SK-N-SH (cell line): ENCODE data around the gene SPEF2. TPM values are rescaled to one million over a fixed set of nuclear protein-coding genes. Genes with fewer than 3 reads are reported as not detected.
"Not testable (repeated sequence)": the region's sequence is repeated elsewhere in the genome, so short reads cannot be mapped to it uniquely, and the experiment has no call there.

Source experiments
- CTCF ChIA-PET: fragments of 300-600, 350-600 bp; formaldehyde crosslinking; extraction: SDS; loops from one replicate; lab custom pipeline; 2021; lab: Yijun Ruan, JAX
- POLR2A ChIA-PET: fragments of 350-600 bp; sonication (Branson Sonifier 250); formaldehyde crosslinking; extraction: SDS; loops from one replicate; lab custom pipeline; 2020; ENCODE audit warnings: antibody characterized with exemption, inconsistent platforms; lab: Yijun Ruan, JAX
- DNase-seq: peaks from one replicate; pipeline ENCODE4 v3.0.0; 2012
- H2AFZ ChIP-seq: fragments of 200-600 bp; sonication (generic); 2 replicates; pipeline ENCODE4 v1.8.1; 2016; ENCODE audit warnings: antibody characterized with exemption, mild to moderate bottlenecking, low read depth
- H3F3A ChIP-seq: fragments of 200-600 bp; sonication (generic); replicated peaks from 2 replicates; pipeline ENCODE3; 2016; ENCODE audit warnings: antibody characterized with exemption, mild to moderate bottlenecking; ENCODE audit not compliant: insufficient read depth
- H3K27ac ChIP-seq, 2 experiments: fragments of 200-500 bp in 1 of 2; fragments of 200-600 bp in 1 of 2; sonication (Bioruptor generic) in 1 of 2; sonication (generic), shearing (Covaris generic) in 1 of 2; 2 replicates each; pipeline versions ENCODE4 v1.5.1 to v1.6.1; 2014 to 2016; ENCODE audit warnings: low read depth in 2 of 2, inconsistent platforms in 1 of 2, low read length in 1 of 2, mild to moderate bottlenecking in 1 of 2, mixed read lengths in 1 of 2
- H3K27me3 ChIP-seq: fragments of 200-600 bp; sonication (generic), shearing (Covaris generic); 2 replicates; pipeline ENCODE4 v1.6.1; 2016; ENCODE audit warnings: mixed run types; ENCODE audit not compliant: insufficient read depth
- H3K36me3 ChIP-seq, 2 experiments: fragments of 200-500 bp in 1 of 2; fragments of 200-600 bp in 1 of 2; sonication (Bioruptor generic) in 1 of 2; sonication (generic) in 1 of 2; replicated peaks in 1 of 2; 2 replicates each; pipeline versions ENCODE3 to v1.5.1; 2014 to 2016; ENCODE audit warnings: low read length in 1 of 2, mild to moderate bottlenecking in 1 of 2; ENCODE audit not compliant: insufficient read depth in 2 of 2, control insufficient read depth in 1 of 2
- H3K4me1 ChIP-seq, 2 experiments: fragments of 200-500 bp in 1 of 2; fragments of 200-600 bp in 1 of 2; sonication (Bioruptor generic) in 1 of 2; sonication (generic), shearing (Covaris generic) in 1 of 2; 2 replicates each; pipeline versions ENCODE4 v1.5.1 to v1.6.1; 2014 to 2016; ENCODE audit warnings: low read depth in 1 of 2, low read length in 1 of 2, mixed run types in 1 of 2; ENCODE audit not compliant: insufficient read depth in 2 of 2, control insufficient read depth in 1 of 2
- H3K4me2 ChIP-seq: fragments of 200-600 bp; sonication (generic), shearing (Covaris generic); 2 replicates; pipeline ENCODE4 v1.6.1; 2017; ENCODE audit warnings: mixed run types
- H3K4me3 ChIP-seq, 2 experiments: fragments of 200-500 bp in 1 of 2; fragments of 200-600 bp in 1 of 2; sonication (Bioruptor generic) in 1 of 2; sonication (generic), shearing (Covaris generic) in 1 of 2; 2 replicates each; pipeline versions ENCODE4 v1.5.1 to v1.8.1; 2014 to 2016; ENCODE audit warnings: low read depth in 2 of 2, inconsistent platforms in 1 of 2, low read length in 1 of 2, mild to moderate bottlenecking in 1 of 2, mixed read lengths in 1 of 2, moderate library complexity in 1 of 2
- H3K79me2 ChIP-seq: fragments of 200-600 bp; sonication (generic); 2 replicates; pipeline ENCODE4 v1.8.1; 2017; ENCODE audit warnings: mild to moderate bottlenecking; ENCODE audit not compliant: insufficient read depth
- H3K9ac ChIP-seq: fragments of 200-600 bp; sonication (generic); 2 replicates; pipeline ENCODE4 v1.6.1; 2017; ENCODE audit warnings: mixed run types
- H3K9me2 ChIP-seq: fragments of 200-600 bp; sonication (generic); 2 replicates; pipeline ENCODE4 v1.6.1; 2017; ENCODE audit warnings: mixed run types
- H3K9me3 ChIP-seq: fragments of 200-600 bp; sonication (generic); 2 replicates; pipeline ENCODE4 v1.6.1; 2017; ENCODE audit warnings: mixed run types, mild to moderate bottlenecking, moderate library complexity
- H4K20me1 ChIP-seq: fragments of 200-600 bp; sonication (generic); 2 replicates; pipeline ENCODE4 v1.6.1; 2017; ENCODE audit warnings: mild to moderate bottlenecking, mixed run types; ENCODE audit not compliant: insufficient read depth
- NFIC ChIP-seq: IDR thresholded peaks from 2 replicates; pipeline ENCODE4 v1.4.0; 2012; ENCODE audit warnings: borderline replicate concordance
- YY1 ChIP-seq: IDR thresholded peaks from 2 replicates; pipeline ENCODE4 v1.4.0; 2012; ENCODE audit warnings: low read depth, mild to moderate bottlenecking
- WGBS: methylation state at CpG from one replicate; pipeline ENCODE4 v1.1.6; 2017; ENCODE audit warnings: low lambda C conversion rate; 5-methylcytosine and 5-hydroxymethylcytosine counted together
- polyA plus RNA-seq, 3 experiments: library from polyadenylated mRNA; depleted of rRNA; stranded (reverse); fragments of >200 nt; gene quantifications; 2 replicates each; pipeline ENCODE4 v1.2.3, GENCODE V29; 2012
- TF ChIP-seq, protein P1 (sequence below): IDR thresholded peaks from 2 replicates; pipeline ENCODE4 v1.6.1; 2012; ENCODE audit warnings: mild to moderate bottlenecking, low read depth, low read length, moderate library complexity

SPEF2 gene
- polyA plus RNA-seq, 1 of the 3 experiments (the other 2 are of a cell fraction) = 1.6 TPM

GRCh38 chr5:35854248-35854647 is 236.6 kb downstream of the SPEF2 start:
- TF ChIP-seq YY1 = no peak
- TF ChIP-seq, protein P1, sequence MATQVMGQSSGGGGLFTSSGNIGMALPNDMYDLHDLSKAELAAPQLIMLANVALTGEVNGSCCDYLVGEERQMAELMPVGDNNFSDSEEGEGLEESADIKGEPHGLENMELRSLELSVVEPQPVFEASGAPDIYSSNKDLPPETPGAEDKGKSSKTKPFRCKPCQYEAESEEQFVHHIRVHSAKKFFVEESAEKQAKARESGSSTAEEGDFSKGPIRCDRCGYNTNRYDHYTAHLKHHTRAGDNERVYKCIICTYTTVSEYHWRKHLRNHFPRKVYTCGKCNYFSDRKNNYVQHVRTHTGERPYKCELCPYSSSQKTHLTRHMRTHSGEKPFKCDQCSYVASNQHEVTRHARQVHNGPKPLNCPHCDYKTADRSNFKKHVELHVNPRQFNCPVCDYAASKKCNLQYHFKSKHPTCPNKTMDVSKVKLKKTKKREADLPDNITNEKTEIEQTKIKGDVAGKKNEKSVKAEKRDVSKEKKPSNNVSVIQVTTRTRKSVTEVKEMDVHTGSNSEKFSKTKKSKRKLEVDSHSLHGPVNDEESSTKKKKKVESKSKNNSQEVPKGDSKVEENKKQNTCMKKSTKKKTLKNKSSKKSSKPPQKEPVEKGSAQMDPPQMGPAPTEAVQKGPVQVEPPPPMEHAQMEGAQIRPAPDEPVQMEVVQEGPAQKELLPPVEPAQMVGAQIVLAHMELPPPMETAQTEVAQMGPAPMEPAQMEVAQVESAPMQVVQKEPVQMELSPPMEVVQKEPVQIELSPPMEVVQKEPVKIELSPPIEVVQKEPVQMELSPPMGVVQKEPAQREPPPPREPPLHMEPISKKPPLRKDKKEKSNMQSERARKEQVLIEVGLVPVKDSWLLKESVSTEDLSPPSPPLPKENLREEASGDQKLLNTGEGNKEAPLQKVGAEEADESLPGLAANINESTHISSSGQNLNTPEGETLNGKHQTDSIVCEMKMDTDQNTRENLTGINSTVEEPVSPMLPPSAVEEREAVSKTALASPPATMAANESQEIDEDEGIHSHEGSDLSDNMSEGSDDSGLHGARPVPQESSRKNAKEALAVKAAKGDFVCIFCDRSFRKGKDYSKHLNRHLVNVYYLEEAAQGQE = no peak
- H3K27ac ChIP-seq = no peak overlapping the region
- H3K9ac ChIP-seq = no peak overlapping the region
- H4K20me1 ChIP-seq = no peaks in the 10 kb centered on the region
- no peaks in the 10 kb centered on the region for H3K27me3 ChIP-seq
- no peaks in the 10 kb centered on the region for H3K9me3 ChIP-seq
- H2AFZ ChIP-seq = peak overlapping the region; percentile 47; the same call in 1 of the 2 replicates
- WGBS = 79% methylated on average over 1 of the region's 1 CpG
- H3K36me3 ChIP-seq = no peaks in the 10 kb centered on the region
- H3F3A ChIP-seq = peaks cover 18% of the 10 kb centered on the region
- POLR2A ChIA-PET = no interaction called here
- peaks cover 0 to 39% of the 10 kb centered on the region in 2 experiments; a peak in 2 of 4 replicates for H3K4me1 ChIP-seq
- no peak for DNase-seq
- H3K9me2 ChIP-seq = no peaks in the 10 kb centered on the region
- CTCF ChIA-PET = no interaction called here
- no peak overlapping the region for H3K4me2 ChIP-seq
- no peak overlapping the region for H3K4me3 ChIP-seq
- H3K79me2 ChIP-seq = peaks cover 6% of the 10 kb centered on the region; the same call in 1 of the 2 replicates

DNA sequence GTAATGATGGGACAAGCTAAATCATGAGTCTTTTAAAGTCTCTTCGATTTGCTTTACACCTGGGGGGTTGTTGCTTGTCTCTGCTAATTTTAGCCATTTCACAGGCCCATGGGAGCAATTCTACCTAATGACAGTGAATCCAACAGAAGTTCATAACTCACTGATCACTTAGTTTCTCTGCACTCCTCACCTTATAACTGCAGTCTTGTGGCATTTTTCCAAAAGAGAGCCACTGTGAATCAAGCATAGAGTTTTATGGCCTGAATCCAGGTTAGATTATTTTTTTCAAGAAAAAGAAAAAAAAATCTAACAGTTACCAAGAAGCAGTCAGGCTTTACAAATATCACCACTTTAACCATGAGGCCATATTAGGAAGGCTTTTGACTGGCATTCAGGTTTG is 237.5 kb downstream of the SPEF2 start:
- DNase-seq = no peak
- H3K4me2 ChIP-seq = no peak overlapping the region
- POLR2A ChIA-PET = no interaction called here
- no peaks in the 10 kb centered on the region for H3K9me2 ChIP-seq
- peaks cover 0 to 48% of the 10 kb centered on the region in 2 experiments; a peak in 3 of 4 replicates for H3K4me1 ChIP-seq
- CTCF ChIA-PET = no interaction called here
- H3K9me3 ChIP-seq = no peaks in the 10 kb centered on the region
- H3K27me3 ChIP-seq = no peaks in the 10 kb centered on the region
- 68% methylated on average over 1 of the region's 1 CpG for WGBS
- H3F3A ChIP-seq = peaks cover 18% of the 10 kb centered on the region
- H3K9ac ChIP-seq = no peak overlapping the region
- H3K4me3 ChIP-seq = no peak overlapping the region
- H4K20me1 ChIP-seq = no peaks in the 10 kb centered on the region
- H2AFZ ChIP-seq = no peak overlapping the region
- no peak overlapping the region for H3K27ac ChIP-seq
- H3K79me2 ChIP-seq = peaks cover 6% of the 10 kb centered on the region; the same call in 1 of the 2 replicates
- no peaks in the 10 kb centered on the region for H3K36me3 ChIP-seq
- TF ChIP-seq, protein P1 = no peak
- TF ChIP-seq NFIC = peak; percentile 13; the same call in 1 of the 2 replicates

DNA sequence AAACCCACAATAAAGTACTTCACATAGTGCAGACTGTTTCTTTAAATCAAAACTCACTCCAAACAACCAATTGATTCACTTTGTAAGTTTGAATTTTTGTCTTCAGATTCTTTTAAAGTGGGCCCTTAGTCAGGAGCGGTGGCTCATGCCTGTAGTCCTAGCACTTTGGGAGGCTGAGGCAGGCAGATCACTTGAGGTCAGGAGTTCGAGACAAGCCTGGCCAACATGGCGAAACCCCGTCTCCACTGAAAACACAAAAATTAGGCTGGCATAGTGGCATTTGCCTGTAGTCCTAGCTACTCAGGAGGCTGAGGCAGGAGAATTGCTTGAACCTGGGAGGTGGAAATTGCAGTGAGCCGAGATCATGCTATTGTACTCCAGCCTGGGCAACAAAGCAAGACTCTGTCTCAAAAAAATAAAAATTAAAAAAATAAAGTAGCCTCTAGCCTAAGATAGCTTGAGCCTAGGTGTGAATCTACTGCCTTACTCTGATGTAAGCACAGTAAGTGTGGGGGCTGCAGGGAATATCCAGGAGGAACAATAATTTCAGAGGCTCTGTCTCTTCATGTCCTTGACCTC is 238.6 kb downstream of the SPEF2 start:
- peak overlapping the region; percentile 46; the same call in 1 of the 2 replicates for H3K9ac ChIP-seq
- H3K9me2 ChIP-seq, H3K27me3 ChIP-seq, H3K79me2 ChIP-seq, H3K36me3 ChIP-seq, H4K20me1 ChIP-seq, DNase-seq, POLR2A ChIA-PET, H3K4me3 ChIP-seq, H3K9me3 ChIP-seq: not testable (repeated sequence)
- 88% methylated on average over 5 of the region's 5 CpGs for WGBS
- peak overlapping the region; percentile 66; the same call in 1 of the 2 replicates for H2AFZ ChIP-seq
- peak overlapping the region; percentile 61; the same call in 1 of the 2 replicates for H3K4me2 ChIP-seq
- CTCF ChIA-PET = interaction anchor here (0.6 kb wide), 1 partner anchor 29 kb away, joined by 3 read pairs; no protein-coding TSS in a partner anchor
- peak overlapping the region in 1 of 2 experiments; percentile 87; a peak in 2 of 4 replicates for H3K27ac ChIP-seq
- H3F3A ChIP-seq = peaks cover 19% of the 10 kb centered on the region
- peaks cover 0 to 49% of the 10 kb centered on the region in 2 experiments; a peak in 3 of 4 replicates for H3K4me1 ChIP-seq
